HepG2 (cell line): ENCODE measurements around the gene TPBG.

Source experiments
- POLR2AphosphoS5 ChIP-seq: IDR thresholded peaks from 2 replicates; pipeline ENCODE4 v1.6.1; 2012; ENCODE audit warnings: low read depth, low read length
- ZNF639 ChIP-seq: conservative IDR thresholded peaks from 2 replicates; pipeline ENCODE4 v1.6.1; 2018; ENCODE audit warnings: missing genetic modification reagents

DNA sequence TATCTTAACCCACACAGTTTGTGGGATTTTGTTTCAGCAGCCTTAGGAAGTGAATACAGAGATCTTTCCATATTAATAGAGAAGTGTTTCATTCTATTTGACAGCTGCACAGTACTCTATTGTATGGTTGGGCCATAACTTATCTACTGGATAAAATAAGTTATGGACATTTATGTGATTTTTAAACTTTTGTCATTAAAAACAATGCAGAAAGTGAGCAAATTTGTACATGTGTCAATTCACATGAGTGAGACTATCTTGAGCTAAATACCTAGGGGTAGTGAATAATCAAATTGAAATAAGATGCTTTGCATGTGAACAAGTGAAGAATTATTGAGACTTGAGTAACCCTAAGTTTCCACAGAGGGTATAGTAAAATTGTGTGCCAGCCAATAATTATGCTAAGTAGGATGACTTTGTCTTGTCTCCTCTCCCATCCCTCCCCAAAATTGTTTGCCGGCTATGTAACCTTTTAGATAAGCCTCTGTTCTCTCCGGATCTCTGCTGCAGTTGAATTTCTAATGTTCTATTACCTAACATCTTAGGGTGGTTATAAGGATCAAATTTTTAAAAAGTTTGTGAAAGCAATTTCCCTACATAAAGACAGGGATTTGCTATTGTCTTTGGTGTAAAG is 33.3 kb upstream of the TPBG start:
- TF ChIP-seq POLR2AphosphoS5 (no peak), ZNF639 (CRISPR knock-in tag) (no peak)
